C4-2B (cell line): ENCODE results near the gene PACS2.

Experiments used
- ZFX ChIP-seq: fragments of 450-650 bp; IDR thresholded peaks from 2 replicates; pipeline ENCODE4 v1.6.1; 2017
- TF ChIP-seq, protein P1 (sequence below): fragments of 450-650 bp; conservative IDR thresholded peaks from 2 replicates; pipeline ENCODE4 v1.5.1; 2017; ENCODE audit warnings: mild to moderate bottlenecking

DNA sequence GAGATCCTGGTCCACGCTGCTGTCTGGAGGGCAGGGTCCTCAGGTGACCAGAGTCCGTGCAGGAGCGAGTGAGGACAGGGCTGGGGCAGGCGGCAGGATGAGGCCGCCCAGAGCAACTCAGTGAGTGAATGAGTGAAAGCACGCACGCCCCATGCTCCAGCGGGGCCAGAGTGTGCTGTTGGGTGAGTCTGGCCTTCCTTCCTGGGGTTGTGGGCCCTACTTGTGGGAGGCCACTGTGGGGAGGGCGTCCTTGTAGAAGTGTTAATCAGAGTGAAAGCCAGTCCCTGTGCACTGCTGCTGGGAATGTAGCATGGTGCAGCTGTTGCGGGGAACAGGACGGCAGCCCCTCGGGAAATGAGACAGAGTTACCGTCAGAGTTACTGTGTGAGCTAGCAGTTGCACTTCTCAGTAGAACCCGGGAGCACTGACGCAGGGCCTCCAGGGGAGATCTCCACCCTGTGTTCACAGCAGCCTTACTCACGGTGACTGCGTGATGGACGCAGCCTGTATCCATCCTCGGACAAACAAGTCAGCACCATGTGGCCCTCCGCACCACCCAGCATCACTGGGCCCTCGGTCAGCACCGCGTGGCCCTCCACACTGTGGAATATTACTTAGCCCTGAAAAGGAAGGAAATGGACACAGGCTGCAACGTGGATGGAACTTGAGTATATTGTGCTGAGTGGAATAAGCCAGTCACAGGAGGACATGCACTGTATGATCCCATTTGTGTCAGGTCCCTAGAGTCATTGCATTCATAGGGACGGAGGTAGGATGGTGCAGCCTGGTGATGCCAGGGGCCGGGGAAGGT, 22.1 kb downstream of the PACS2 start:
- no peak for TF ChIP-seq ZFX
- TF ChIP-seq, protein P1, sequence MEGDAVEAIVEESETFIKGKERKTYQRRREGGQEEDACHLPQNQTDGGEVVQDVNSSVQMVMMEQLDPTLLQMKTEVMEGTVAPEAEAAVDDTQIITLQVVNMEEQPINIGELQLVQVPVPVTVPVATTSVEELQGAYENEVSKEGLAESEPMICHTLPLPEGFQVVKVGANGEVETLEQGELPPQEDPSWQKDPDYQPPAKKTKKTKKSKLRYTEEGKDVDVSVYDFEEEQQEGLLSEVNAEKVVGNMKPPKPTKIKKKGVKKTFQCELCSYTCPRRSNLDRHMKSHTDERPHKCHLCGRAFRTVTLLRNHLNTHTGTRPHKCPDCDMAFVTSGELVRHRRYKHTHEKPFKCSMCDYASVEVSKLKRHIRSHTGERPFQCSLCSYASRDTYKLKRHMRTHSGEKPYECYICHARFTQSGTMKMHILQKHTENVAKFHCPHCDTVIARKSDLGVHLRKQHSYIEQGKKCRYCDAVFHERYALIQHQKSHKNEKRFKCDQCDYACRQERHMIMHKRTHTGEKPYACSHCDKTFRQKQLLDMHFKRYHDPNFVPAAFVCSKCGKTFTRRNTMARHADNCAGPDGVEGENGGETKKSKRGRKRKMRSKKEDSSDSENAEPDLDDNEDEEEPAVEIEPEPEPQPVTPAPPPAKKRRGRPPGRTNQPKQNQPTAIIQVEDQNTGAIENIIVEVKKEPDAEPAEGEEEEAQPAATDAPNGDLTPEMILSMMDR, result no peak
